ENCODE data around the gene FAM13C.

- TF ChIP-seq CTCF (IDR thresholded peaks at IDR 0.05): no peak
- TF ChIP-seq POLR2A (IDR thresholded peaks at IDR 0.05): no peak
Observed at GRCh38 chr10:59322131-59322530, 40.2 kb downstream of the FAM13C start.
